ENCODE data around the gene UPF3B. TPM values are rescaled to one million over a fixed set of nuclear protein-coding genes. Genes with fewer than 3 reads are reported as not detected.

UPF3B gene
- total and polyA plus RNA-seq, 9 of the 15 experiments (the other 6 are each of a cell fraction or from before 2014, with no cell fraction given): 17.6 to 57.0 (median 32.3) TPM

DNA sequence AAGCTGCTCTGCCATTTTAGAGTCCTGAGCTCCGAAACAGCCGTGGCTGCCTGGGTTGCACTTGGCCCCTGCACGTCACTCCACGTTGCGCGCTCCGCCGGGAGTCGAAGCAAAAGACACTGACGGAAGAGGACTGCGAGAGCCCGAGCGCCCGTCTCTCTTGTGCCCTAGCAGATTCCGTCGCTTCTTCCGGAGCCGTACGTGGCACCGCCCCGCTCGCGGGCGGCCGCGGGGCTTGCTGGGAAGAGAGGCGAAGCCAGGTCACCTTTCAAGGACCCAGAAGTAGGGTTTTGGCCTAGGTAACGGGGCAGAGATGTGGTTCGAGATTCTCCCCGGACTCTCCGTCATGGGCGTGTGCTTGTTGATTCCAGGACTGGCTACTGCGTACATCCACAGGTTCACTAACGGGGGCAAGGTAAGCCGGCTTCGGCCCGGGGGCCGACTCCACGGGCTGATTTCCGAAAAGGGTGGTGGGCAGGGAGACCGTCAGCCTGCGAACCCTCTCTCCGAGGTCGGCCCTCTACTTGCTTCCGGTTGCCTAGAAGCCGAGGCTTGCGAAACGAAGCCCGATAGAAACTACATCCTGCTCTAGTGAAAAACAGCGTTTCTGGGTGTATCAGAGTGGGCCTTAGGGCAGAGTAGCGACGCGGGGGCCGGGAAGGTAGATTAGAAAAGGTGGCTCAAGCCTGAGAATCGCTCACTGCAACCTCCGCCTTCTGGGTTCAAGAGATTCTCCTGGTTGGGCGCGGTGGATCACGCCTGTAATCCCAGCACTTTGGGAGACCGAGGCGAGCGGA, 19.0 kb upstream of the UPF3B start, which contains the start of the genes NDUFA1 and RNF113A (continued):
- TF ChIP-seq, protein P1, sequence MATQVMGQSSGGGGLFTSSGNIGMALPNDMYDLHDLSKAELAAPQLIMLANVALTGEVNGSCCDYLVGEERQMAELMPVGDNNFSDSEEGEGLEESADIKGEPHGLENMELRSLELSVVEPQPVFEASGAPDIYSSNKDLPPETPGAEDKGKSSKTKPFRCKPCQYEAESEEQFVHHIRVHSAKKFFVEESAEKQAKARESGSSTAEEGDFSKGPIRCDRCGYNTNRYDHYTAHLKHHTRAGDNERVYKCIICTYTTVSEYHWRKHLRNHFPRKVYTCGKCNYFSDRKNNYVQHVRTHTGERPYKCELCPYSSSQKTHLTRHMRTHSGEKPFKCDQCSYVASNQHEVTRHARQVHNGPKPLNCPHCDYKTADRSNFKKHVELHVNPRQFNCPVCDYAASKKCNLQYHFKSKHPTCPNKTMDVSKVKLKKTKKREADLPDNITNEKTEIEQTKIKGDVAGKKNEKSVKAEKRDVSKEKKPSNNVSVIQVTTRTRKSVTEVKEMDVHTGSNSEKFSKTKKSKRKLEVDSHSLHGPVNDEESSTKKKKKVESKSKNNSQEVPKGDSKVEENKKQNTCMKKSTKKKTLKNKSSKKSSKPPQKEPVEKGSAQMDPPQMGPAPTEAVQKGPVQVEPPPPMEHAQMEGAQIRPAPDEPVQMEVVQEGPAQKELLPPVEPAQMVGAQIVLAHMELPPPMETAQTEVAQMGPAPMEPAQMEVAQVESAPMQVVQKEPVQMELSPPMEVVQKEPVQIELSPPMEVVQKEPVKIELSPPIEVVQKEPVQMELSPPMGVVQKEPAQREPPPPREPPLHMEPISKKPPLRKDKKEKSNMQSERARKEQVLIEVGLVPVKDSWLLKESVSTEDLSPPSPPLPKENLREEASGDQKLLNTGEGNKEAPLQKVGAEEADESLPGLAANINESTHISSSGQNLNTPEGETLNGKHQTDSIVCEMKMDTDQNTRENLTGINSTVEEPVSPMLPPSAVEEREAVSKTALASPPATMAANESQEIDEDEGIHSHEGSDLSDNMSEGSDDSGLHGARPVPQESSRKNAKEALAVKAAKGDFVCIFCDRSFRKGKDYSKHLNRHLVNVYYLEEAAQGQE (IDR thresholded peaks at IDR 0.05; ENCODE audit: borderline replicate concordance): no peak
- TF ChIP-seq, protein P1 (CRISPR knock-in tag; IDR thresholded peaks at IDR 0.05; ENCODE audit: low read depth): no peak
- TF ChIP-seq RCOR1 (IDR thresholded peaks at IDR 0.05; ENCODE audit: borderline replicate concordance in 1 of 2, low read depth in 2 of 2, low read length in 2 of 2): no peak
- no peak for TF ChIP-seq ADNP (tag; IDR thresholded peaks at IDR 0.05)
- no peak for TF ChIP-seq ESRRB (CRISPR knock-in tag; IDR thresholded peaks at IDR 0.05; ENCODE audit: borderline replicate concordance)
- no peak for TF ChIP-seq ZNF644 (tag; IDR thresholded peaks at IDR 0.05; ENCODE audit: low read depth)
- TF ChIP-seq, protein P2, sequence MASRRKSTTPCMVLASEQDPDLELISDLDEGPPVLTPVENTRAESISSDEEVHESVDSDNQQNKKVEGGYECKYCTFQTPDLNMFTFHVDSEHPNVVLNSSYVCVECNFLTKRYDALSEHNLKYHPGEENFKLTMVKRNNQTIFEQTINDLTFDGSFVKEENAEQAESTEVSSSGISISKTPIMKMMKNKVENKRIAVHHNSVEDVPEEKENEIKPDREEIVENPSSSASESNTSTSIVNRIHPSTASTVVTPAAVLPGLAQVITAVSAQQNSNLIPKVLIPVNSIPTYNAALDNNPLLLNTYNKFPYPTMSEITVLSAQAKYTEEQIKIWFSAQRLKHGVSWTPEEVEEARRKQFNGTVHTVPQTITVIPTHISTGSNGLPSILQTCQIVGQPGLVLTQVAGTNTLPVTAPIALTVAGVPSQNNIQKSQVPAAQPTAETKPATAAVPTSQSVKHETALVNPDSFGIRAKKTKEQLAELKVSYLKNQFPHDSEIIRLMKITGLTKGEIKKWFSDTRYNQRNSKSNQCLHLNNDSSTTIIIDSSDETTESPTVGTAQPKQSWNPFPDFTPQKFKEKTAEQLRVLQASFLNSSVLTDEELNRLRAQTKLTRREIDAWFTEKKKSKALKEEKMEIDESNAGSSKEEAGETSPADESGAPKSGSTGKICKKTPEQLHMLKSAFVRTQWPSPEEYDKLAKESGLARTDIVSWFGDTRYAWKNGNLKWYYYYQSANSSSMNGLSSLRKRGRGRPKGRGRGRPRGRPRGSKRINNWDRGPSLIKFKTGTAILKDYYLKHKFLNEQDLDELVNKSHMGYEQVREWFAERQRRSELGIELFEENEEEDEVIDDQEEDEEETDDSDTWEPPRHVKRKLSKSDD (conservative IDR thresholded peaks at IDR 0.05; ENCODE audit: low read length): no peak
- no peak for TF ChIP-seq YBX1 (IDR thresholded peaks at IDR 0.05)
- no peak for TF ChIP-seq RBM39 (optimal IDR thresholded peaks at IDR 0.05; ENCODE audit: low read depth, low read length)
- no peak for TF ChIP-seq ZNF165 (CRISPR knock-in tag; IDR thresholded peaks at IDR 0.05; ENCODE audit: borderline replicate concordance)
- TF ChIP-seq SRF (CRISPR knock-in tag; IDR thresholded peaks at IDR 0.05): peak in 1 of 2 experiments; percentile 60; a peak in 1 of 4 replicates
- peak; percentile 62 for TF ChIP-seq HMGN3 (IDR thresholded peaks at IDR 0.05; ENCODE audit: borderline replicate concordance, extremely low read depth, insufficient read length, low read depth, low read length)
- TF ChIP-seq ZNF699 (CRISPR knock-in tag; IDR thresholded peaks at IDR 0.05; ENCODE audit: insufficient replicate concordance): no peak
- TF ChIP-seq, protein P3, sequence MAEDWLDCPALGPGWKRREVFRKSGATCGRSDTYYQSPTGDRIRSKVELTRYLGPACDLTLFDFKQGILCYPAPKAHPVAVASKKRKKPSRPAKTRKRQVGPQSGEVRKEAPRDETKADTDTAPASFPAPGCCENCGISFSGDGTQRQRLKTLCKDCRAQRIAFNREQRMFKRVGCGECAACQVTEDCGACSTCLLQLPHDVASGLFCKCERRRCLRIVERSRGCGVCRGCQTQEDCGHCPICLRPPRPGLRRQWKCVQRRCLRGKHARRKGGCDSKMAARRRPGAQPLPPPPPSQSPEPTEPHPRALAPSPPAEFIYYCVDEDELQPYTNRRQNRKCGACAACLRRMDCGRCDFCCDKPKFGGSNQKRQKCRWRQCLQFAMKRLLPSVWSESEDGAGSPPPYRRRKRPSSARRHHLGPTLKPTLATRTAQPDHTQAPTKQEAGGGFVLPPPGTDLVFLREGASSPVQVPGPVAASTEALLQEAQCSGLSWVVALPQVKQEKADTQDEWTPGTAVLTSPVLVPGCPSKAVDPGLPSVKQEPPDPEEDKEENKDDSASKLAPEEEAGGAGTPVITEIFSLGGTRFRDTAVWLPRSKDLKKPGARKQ (CRISPR knock-in tag; IDR thresholded peaks at IDR 0.05): no peak
- peak; percentile 98 for TF ChIP-seq ESRRA (IDR thresholded peaks at IDR 0.05; ENCODE audit: borderline replicate concordance, low read depth)
